K562 (cell line): ENCODE measurements around the gene SPCS2. TPM values are rescaled to one million over a fixed set of nuclear protein-coding genes. Genes with fewer than 3 reads are reported as not detected.

Experiments
- ATAC-seq: fragments of 200-7000 bp; cut with Tn5 transposase; 3 replicates; pipeline ENCODE4 v1.9.1; 2020; ENCODE audit warnings: moderate library complexity
- BruUV-seq: library from RNA; stranded (reverse); fragments of 400-500 nt; replicated peaks from 2 replicates; lab custom pipeline; 2021; lab: Mats Ljungman, UMichigan
- CTCF ChIA-PET: fragments of 300-600 bp; formaldehyde crosslinking; extraction: SDS; loops from one replicate; lab custom pipeline; 2021; ENCODE audit warnings: low intra/inter-chr PET ratio; lab: Yijun Ruan, JAX
- POLR2A ChIA-PET: fragments of 300-600, 350-650 bp; sonication (Branson Sonifier 250); formaldehyde crosslinking; extraction: SDS; loops from one replicate; lab custom pipeline; 2021; ENCODE audit warnings: antibody characterized with exemption, inconsistent platforms; lab: Yijun Ruan, JAX
- DNase-seq, 4 experiments: peaks; one replicate each; pipeline versions ENCODE4 v3.0.0 to v3.0.0-alpha.2; 2011 to 2018; ENCODE audit warnings: low spot score in 3 of 4, mixed read lengths in 3 of 4; ENCODE audit errors: extremely low read depth in 1 of 4
- FAIRE-seq: peaks from 2 replicates; lab custom pipeline; 2011; peaks lifted over from hg19 to GRCh38; lab: Jason Lieb, UNC
- H2AFZ ChIP-seq: 2 replicates; pipeline ENCODE4 v1.6.0; 2011; ENCODE audit warnings: low read depth, low read length, control low read depth, inconsistent platforms
- H3K27ac ChIP-seq: fragments of 200-600 bp; 3 replicates; pipeline ENCODE4 v1.8.0; 2011; ENCODE audit warnings: low read depth, mild to moderate bottlenecking, control low read depth, inconsistent platforms, low read length, moderate library complexity, mixed read lengths; ENCODE audit errors: extremely low read depth
- H3K27me3 ChIP-seq, 2 experiments: fragments of 300-600 bp in 1 of 2; 2 replicates in 1 of 2; 3 replicates in 1 of 2; pipeline versions ENCODE4 v1.6.0 to v1.8.0; 2011; ENCODE audit warnings: inconsistent platforms in 2 of 2, low read length in 2 of 2, mild to moderate bottlenecking in 1 of 2, mixed read lengths in 1 of 2, moderate library complexity in 1 of 2; ENCODE audit not compliant: control insufficient read depth in 2 of 2, insufficient read depth in 2 of 2
- H3K36me3 ChIP-seq: fragments of 300-600 bp; 3 replicates; pipeline ENCODE4 v1.8.0; 2011; ENCODE audit warnings: mild to moderate bottlenecking, low read length, inconsistent platforms; ENCODE audit not compliant: control insufficient read depth, insufficient read depth
- H3K4me1 ChIP-seq, 2 experiments: fragments of 200-600 bp in 1 of 2; replicated peaks in 1 of 2; 2 replicates in 1 of 2; 3 replicates in 1 of 2; pipeline versions ENCODE4 v1.5.1 to v1.8.0; 2011; ENCODE audit warnings: inconsistent platforms in 2 of 2, low read length in 2 of 2, mild to moderate bottlenecking in 1 of 2, mixed read lengths in 1 of 2, moderate library complexity in 1 of 2; ENCODE audit not compliant: control insufficient read depth in 2 of 2, insufficient read depth in 2 of 2
- H3K4me2 ChIP-seq: 2 replicates; pipeline ENCODE4 v1.6.1; 2011; ENCODE audit warnings: low read length, control low read depth, inconsistent platforms, mixed read lengths; ENCODE audit not compliant: insufficient read depth
- H3K4me3 ChIP-seq: fragments of 200-600 bp; sonication (generic), shearing (Covaris generic); 2 replicates; pipeline ENCODE4 v1.5.1; 2016; ENCODE audit warnings: control low read depth, inconsistent platforms
- H3K79me2 ChIP-seq: fragments of 200-600 bp; 3 replicates; pipeline ENCODE4 v1.8.0; 2011; ENCODE audit warnings: low read length, inconsistent platforms; ENCODE audit not compliant: control insufficient read depth, insufficient read depth
- H3K9ac ChIP-seq, 2 experiments: 2 replicates each; pipeline versions ENCODE4 v1.6.0 to v1.6.1; 2011; ENCODE audit warnings: low read depth in 2 of 2, low read length in 2 of 2, control low read depth in 1 of 2, inconsistent platforms in 1 of 2, mild to moderate bottlenecking in 1 of 2, mixed read lengths in 1 of 2; ENCODE audit not compliant: insufficient read depth in 1 of 2
- H3K9me1 ChIP-seq: one replicate; pipeline ENCODE4 v1.6.0; 2011; ENCODE audit warnings: inconsistent platforms, mild to moderate bottlenecking, low read length, moderate library complexity; ENCODE audit not compliant: control insufficient read depth, insufficient read depth
- H3K9me3 ChIP-seq: replicated peaks from 2 replicates; pipeline ENCODE4 v1.5.1; 2011; ENCODE audit warnings: low read depth, low read length, inconsistent platforms; ENCODE audit not compliant: control insufficient read depth, insufficient read depth
- H4K20me1 ChIP-seq: replicated peaks from 2 replicates; pipeline ENCODE4 v1.6.1; 2011; ENCODE audit warnings: low read length, inconsistent platforms, mixed read lengths; ENCODE audit not compliant: control insufficient read depth, insufficient read depth
- E2F8 ChIP-seq: fragments of 450-650 bp; IDR thresholded peaks from 2 replicates; pipeline ENCODE4 v1.7.1; 2018; ENCODE audit warnings: mild to moderate bottlenecking, low read depth; ENCODE audit not compliant: partially characterized antibody
- FOXP1 ChIP-seq: sonication (generic); formaldehyde crosslinking; IDR thresholded peaks from 2 replicates; pipeline ENCODE4 v1.8.0; 2022; ENCODE audit warnings: mild to moderate bottlenecking, missing genetic modification reagents
- GATA2 ChIP-seq: sonication (generic); formaldehyde crosslinking; IDR thresholded peaks from 2 replicates; pipeline ENCODE4 v1.4.0; 2020; ENCODE audit warnings: mild to moderate bottlenecking, missing genetic modification reagents
- NFIC ChIP-seq: fragments of 450-650 bp; IDR thresholded peaks from 2 replicates; pipeline ENCODE4 v1.6.1; 2017; ENCODE audit warnings: mild to moderate bottlenecking, inconsistent platforms
- RBM25 ChIP-seq: fragments of 200-400 bp; formaldehyde crosslinking; IDR thresholded peaks from 2 replicates; pipeline ENCODE4 v1.6.1; 2018; ENCODE audit warnings: low read length, low read depth, moderate library complexity; ENCODE audit not compliant: severe bottlenecking
- SMAD2 ChIP-seq: fragments of 150-350 bp; IDR thresholded peaks from 2 replicates; pipeline ENCODE4 v1.6.1; 2014; ENCODE audit warnings: low read depth, mild to moderate bottlenecking, low read length
- TFE3 ChIP-seq: fragments of 450-650 bp; formaldehyde crosslinking; IDR thresholded peaks from 2 replicates; pipeline ENCODE4 v1.4.0; 2020; ENCODE audit warnings: mild to moderate bottlenecking, mixed read lengths
- ZEB2 ChIP-seq: fragments of 450-650 bp; IDR thresholded peaks from 2 replicates; pipeline ENCODE4 v1.6.1; 2016
- ZNF324 ChIP-seq: fragments of 250-450 bp; sonication (Bioruptor Pico); IDR thresholded peaks from 2 replicates; pipeline ENCODE4 v1.4.0; 2020; ENCODE audit warnings: mild to moderate bottlenecking
- ZZZ3 ChIP-seq: fragments of 450-650 bp; IDR thresholded peaks from 2 replicates; pipeline ENCODE4 v1.6.1; 2016; ENCODE audit warnings: antibody characterized with exemption, mild to moderate bottlenecking, moderate library complexity
- WGBS: fragments of 100-300 bp; shearing (Covaris generic); methylation state at CpG from one replicate; pipeline ENCODE4 v1.1.6; 2016; ENCODE audit warnings: low coverage, mixed read lengths; ENCODE audit not compliant: insufficient coverage; ENCODE audit errors: missing lambda C conversion rate; 5-methylcytosine and 5-hydroxymethylcytosine counted together
- in situ Hi-C: fragments of 300-500 bp; cut with MboI; formaldehyde crosslinking; loops from 4 replicates; pipeline ENCODE4 v1.15.0; 2018; ENCODE audit warnings: inconsistent platforms, mixed read lengths
- intact Hi-C: fragments of 100-400 bp; cut with micrococcal nuclease; formaldehyde crosslinking; loops from 2 replicates; pipeline ENCODE4 v1.14.2; 2022
- polyA plus RNA-seq, 8 experiments: library from polyadenylated mRNA; depleted of rRNA in 4 of 8; stranded (reverse) in 5 of 8; unstranded in 3 of 8; fragments of >200 nt; fragmentation: Nextera tagmentation in 2 of 8; fragmentation: Illumina TruSeq in 1 of 8; extraction: Ambion mirVana in 2 of 8; extraction: Trizol in 1 of 8; gene quantifications; 2 replicates each; pipeline versions ENCODE4 v1.2.1 to v1.2.3, GENCODE V29; 2011 to 2014; ENCODE audit warnings: inconsistent platforms in 1 of 8, missing spikeins in 1 of 8
- total RNA-seq, 7 experiments: library from RNA; depleted of rRNA in 6 of 7; stranded (reverse); fragments of >200 nt in 6 of 7; fragmentation: Illumina TruSeq in 2 of 7; extraction: Trizol in 2 of 7; gene quantifications; 2 replicates each; pipeline versions ENCODE4 v1.2.1 to v1.2.3, GENCODE V29; 2011 to 2021; ENCODE audit warnings: low replicate concordance in 1 of 7

SPCS2 gene
- total and polyA plus RNA-seq, 9 of the 15 experiments (the other 6 are each of a cell fraction or from before 2014, with no cell fraction given) = 38.2 to 458 (median 193) TPM

GRCh38 chr11:74971424-74971823 is 22.4 kb downstream of the SPCS2 start:
- no peaks in the 10 kb centered on the region for H3K9me3 ChIP-seq
- intact Hi-C loops = no loop called here
- no peak for DNase-seq
- no peak overlapping the region for H3K4me2 ChIP-seq
- CTCF ChIA-PET = no interaction called here
- TF ChIP-seq ZEB2 (no peak), TFE3 (CRISPR knock-in tag) (peak; percentile 41; the same call in 1 of the 2 replicates), FOXP1 (no peak), SMAD2 (no peak)
- no peak for ATAC-seq
- 88% methylated on average over 6 of the region's 6 CpGs for WGBS
- POLR2A ChIA-PET = interaction anchor here (0.6 to 1.9 kb wide), 5 partner anchors 12 to 270 kb away, joined by 3 to 7 read pairs (median 4); partner anchors contain the start of gene NEU3
- in situ Hi-C loops = no loop called here
- peaks cover 26% of the 10 kb centered on the region; the same call in 2 of the 3 replicates for H3K79me2 ChIP-seq
- H3K27ac ChIP-seq = no peak overlapping the region
- H3K9ac ChIP-seq = no peak overlapping the region
- H3K4me3 ChIP-seq = no peak overlapping the region
- H3K27me3 ChIP-seq = no peaks in the 10 kb centered on the region
- H3K4me1 ChIP-seq = no peaks in the 10 kb centered on the region
- FAIRE-seq = no peak
- H4K20me1 ChIP-seq = no peaks in the 10 kb centered on the region
- no peaks in the 10 kb centered on the region for H3K9me1 ChIP-seq
- BruUV-seq = no TSS peak
- H3K36me3 ChIP-seq = peaks cover 91% of the 10 kb centered on the region
- H2AFZ ChIP-seq = no peak overlapping the region

- ATAC-seq (no peak), DNase-seq (no peak), FAIRE-seq (no peak)
- peaks cover 59% of the 10 kb centered on the region for H3K36me3 ChIP-seq
- H3K27ac ChIP-seq = no peak overlapping the region
- H3K27me3 ChIP-seq = no peaks in the 10 kb centered on the region
- no peaks in the 10 kb centered on the region for H3K9me3 ChIP-seq
- WGBS = 94% methylated on average over 4 of the region's 4 CpGs
- POLR2A ChIA-PET = interaction anchor here (0.6 to 2.8 kb wide), 4 partner anchors 11 to 235 kb away, joined by 3 to 14 read pairs (median 4); partner anchors contain the start of gene NEU3
- no peak overlapping the region for H2AFZ ChIP-seq
- no TSS peak for BruUV-seq
- H3K4me2 ChIP-seq = no peak overlapping the region
- no peak overlapping the region for H3K4me3 ChIP-seq
- H4K20me1 ChIP-seq = no peaks in the 10 kb centered on the region
- H3K4me1 ChIP-seq = no peaks in the 10 kb centered on the region
- H3K9me1 ChIP-seq = no peaks in the 10 kb centered on the region
- H3K9ac ChIP-seq = no peak overlapping the region
- in situ Hi-C loops (no loop called here), intact Hi-C loops (no loop called here)
- CTCF ChIA-PET = no interaction called here
- H3K79me2 ChIP-seq = peaks cover 6% of the 10 kb centered on the region; the same call in 1 of the 3 replicates
- 0 out of 2 replicates have a peak, but pooled peaks have one; percentile 16 for TF ChIP-seq NFIC
- no peak for TF ChIP-seq E2F8
- no peak for TF ChIP-seq GATA2 (CRISPR knock-in tag)
- TF ChIP-seq RBM25 = peak; percentile 11
- no peak for TF ChIP-seq ZNF324 (CRISPR knock-in tag)
- TF ChIP-seq ZZZ3 = no peak
These were observed 29.0 kb downstream of the SPCS2 start for GRCh38 chr11:74978041-74978440.
